ENCODE measurements around the gene ISLR2.
"Not testable (repeated sequence)": the region's sequence is repeated elsewhere in the genome, so short reads cannot be mapped to it uniquely, and the experiment has no call there.

Gene ISLR2, protein sequence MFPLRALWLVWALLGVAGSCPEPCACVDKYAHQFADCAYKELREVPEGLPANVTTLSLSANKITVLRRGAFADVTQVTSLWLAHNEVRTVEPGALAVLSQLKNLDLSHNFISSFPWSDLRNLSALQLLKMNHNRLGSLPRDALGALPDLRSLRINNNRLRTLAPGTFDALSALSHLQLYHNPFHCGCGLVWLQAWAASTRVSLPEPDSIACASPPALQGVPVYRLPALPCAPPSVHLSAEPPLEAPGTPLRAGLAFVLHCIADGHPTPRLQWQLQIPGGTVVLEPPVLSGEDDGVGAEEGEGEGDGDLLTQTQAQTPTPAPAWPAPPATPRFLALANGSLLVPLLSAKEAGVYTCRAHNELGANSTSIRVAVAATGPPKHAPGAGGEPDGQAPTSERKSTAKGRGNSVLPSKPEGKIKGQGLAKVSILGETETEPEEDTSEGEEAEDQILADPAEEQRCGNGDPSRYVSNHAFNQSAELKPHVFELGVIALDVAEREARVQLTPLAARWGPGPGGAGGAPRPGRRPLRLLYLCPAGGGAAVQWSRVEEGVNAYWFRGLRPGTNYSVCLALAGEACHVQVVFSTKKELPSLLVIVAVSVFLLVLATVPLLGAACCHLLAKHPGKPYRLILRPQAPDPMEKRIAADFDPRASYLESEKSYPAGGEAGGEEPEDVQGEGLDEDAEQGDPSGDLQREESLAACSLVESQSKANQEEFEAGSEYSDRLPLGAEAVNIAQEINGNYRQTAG

GRCh38 chr15:74130155-74130848 is at the start of gene ISLR2:
TSS of gene ISLR2 (plus strand) at chr15:74130586. CDS start at chr15:74132755, 2,169 bp downstream.
- H3K4me3 Mint-ChIP-seq: peak within 1 kb of the TSS; percentile 25
- peak within 1 kb of the TSS; percentile 72 for H3K27ac Mint-ChIP-seq

GRCh38 chr15:74082450-74082849 is 47.9 kb upstream of the ISLR2 start, which contains the start of gene GOLGA6A:
TSS of gene GOLGA6A (minus strand) at chr15:74082550. CDS start at chr15:74082509, 41 bp downstream.
- not testable (repeated sequence) for H3K9me3 Mint-ChIP-seq; H3K27me3 Mint-ChIP-seq; H3K27ac Mint-ChIP-seq; H3K4me3 Mint-ChIP-seq; H3K4me1 Mint-ChIP-seq (ENCODE audit: low read depth); DNase-seq; H3K36me3 Mint-ChIP-seq (ENCODE audit: low read depth)

More at GRCh38 chr15:74130155-74130848, at the start of gene ISLR2:
- Mint-ChIP-seq H3K4me1 (ENCODE audit: low read depth) (peaks cover 41% of the 10 kb centered on the region), H3K27me3 (peaks cover 92% of the 10 kb centered on the region), H3K9me3 (no peaks in the 10 kb centered on the region), H3K36me3 (ENCODE audit: low read depth) (no peaks in the 10 kb centered on the region)
- DNase-seq: no peak

GRCh38 chr15:74094567-74094966 is 35.8 kb upstream of the ISLR2 start:
- H3K9me3 Mint-ChIP-seq; H3K27me3 Mint-ChIP-seq; H3K27ac Mint-ChIP-seq; H3K4me1 Mint-ChIP-seq (ENCODE audit: low read depth); H3K4me3 Mint-ChIP-seq; H3K36me3 Mint-ChIP-seq (ENCODE audit: low read depth); DNase-seq: not testable (repeated sequence)

GRCh38 chr15:74095610-74096009 is 34.8 kb upstream of the ISLR2 start:
- not testable (repeated sequence) for H3K27ac Mint-ChIP-seq; H3K4me3 Mint-ChIP-seq; H3K9me3 Mint-ChIP-seq; H3K36me3 Mint-ChIP-seq (ENCODE audit: low read depth); H3K27me3 Mint-ChIP-seq; DNase-seq; H3K4me1 Mint-ChIP-seq (ENCODE audit: low read depth)

- H3K36me3 Mint-ChIP-seq (ENCODE audit: low read depth); H3K4me3 Mint-ChIP-seq; DNase-seq; H3K27me3 Mint-ChIP-seq; H3K27ac Mint-ChIP-seq; H3K9me3 Mint-ChIP-seq; H3K4me1 Mint-ChIP-seq (ENCODE audit: low read depth): not testable (repeated sequence)
Observed at GRCh38 chr15:74096753-74097474, 33.5 kb upstream of the ISLR2 start.

DNA sequence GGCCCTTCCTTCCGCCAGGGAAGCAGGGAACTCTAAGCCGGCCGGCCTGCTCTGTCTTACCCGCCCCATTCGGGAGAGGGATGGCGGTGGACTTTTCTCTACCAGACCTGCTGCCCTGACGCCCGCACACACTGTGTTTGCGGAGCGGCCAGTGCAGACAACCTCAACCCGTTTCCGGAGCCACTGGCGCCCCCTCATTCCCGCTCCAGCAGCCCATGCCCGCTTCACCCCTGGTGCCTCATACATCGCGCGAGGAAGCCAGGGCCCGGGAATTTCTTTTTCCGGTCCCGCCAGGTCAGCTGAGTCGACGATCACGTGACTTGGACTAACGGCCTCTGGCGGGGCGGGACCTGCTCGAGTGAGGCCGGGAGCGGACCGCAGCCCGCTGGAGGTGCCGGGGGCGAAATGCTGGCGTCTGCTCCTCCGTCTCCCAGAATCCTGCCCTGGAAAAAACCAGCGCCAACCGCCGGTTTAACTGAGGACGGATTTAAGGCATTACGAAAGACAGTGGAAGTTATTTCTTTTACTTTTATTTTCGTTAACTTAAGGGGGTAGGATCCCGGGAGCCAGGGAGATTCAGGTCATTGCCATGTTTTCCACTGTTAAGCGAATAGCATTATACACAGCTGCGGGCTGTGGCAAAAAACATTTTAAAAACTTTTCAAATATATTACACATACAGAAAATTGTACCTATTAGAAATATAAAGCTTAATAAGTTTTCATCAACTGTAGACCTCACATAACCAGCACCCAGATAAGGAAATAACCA is 30.2 kb upstream of the ISLR2 start:
- not testable (repeated sequence) for H3K9me3 Mint-ChIP-seq

DNA sequence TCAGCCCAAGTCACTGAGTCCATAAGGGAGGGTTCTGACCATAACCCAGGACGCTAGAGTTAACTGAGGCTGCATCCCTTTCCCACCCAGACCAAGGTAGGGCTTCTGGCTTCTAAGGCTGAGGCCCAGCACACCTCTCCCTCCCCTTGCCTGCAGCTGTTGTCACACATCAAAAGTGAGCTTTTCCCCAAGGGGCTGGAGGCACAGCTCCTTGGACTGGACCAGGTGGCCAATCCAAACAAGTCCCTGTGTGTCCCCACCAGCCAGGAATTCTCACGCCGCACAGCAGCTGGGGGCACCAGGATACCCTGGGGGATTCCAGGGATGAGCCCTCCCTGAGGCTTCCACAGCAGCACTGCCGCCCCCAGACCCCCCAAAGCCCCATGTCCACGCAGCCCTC is 22.3 kb upstream of the ISLR2 start:
- Mint-ChIP-seq H3K4me3 (no peak overlapping the region), H3K4me1 (ENCODE audit: low read depth) (no peaks in the 10 kb centered on the region), H3K36me3 (ENCODE audit: low read depth) (no peaks in the 10 kb centered on the region), H3K27ac (no peak overlapping the region), H3K9me3 (no peaks in the 10 kb centered on the region), H3K27me3 (peaks cover 4% of the 10 kb centered on the region)
- DNase-seq: no peak

More for the DNA sequence above, 30.2 kb upstream of the ISLR2 start:
- Mint-ChIP-seq H3K4me3 (peak overlapping the region; percentile 82), H3K27ac (peak overlapping the region; percentile 94)
- H3K4me1 Mint-ChIP-seq (ENCODE audit: low read depth); H3K36me3 Mint-ChIP-seq (ENCODE audit: low read depth); H3K27me3 Mint-ChIP-seq: not testable (repeated sequence)
- DNase-seq: peak; percentile 92

DNA sequence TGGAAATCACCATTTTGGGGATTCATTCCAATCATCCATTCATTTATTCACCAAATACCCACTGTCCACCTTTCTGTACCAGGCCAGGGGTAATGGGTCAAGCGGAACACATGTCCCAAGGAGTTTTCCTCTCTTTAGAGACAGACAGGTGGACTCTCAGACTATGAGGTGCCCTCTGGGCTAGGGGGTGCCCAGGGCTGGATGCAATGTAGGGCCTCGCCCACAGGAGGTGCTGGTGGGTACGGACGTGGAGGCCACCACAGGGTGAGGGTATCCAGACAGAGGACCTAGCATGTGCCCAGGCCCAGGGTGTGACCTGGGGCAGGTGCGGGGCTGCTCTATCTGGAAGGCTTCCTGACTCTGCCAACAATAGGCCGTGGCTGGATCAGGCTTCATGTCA is 21.8 kb upstream of the ISLR2 start:
- not testable (repeated sequence) for DNase-seq; H3K9me3 Mint-ChIP-seq; H3K27me3 Mint-ChIP-seq; H3K36me3 Mint-ChIP-seq (ENCODE audit: low read depth); H3K4me3 Mint-ChIP-seq; H3K4me1 Mint-ChIP-seq (ENCODE audit: low read depth); H3K27ac Mint-ChIP-seq

DNA sequence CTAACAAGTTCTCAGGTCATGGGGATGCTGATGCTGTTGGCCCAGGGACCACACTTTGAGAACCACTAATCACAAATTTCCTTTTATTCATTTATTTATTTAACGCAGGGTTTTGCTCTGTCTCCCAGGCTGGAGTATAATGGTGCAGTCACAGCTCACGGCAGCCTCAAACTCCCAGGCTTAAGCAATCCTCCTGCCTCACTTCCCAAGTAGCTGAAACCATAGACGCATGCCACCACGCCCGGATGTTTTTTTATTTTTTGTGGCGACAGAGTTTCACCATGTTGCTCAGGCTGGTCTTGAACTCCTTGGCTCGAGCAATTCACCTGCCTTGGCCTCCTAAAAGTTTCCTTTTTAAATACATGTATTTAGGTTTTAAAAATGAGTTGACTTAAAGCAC is 20.7 kb upstream of the ISLR2 start:
- no peak for DNase-seq
- Mint-ChIP-seq H3K4me1 (ENCODE audit: low read depth) (no peaks in the 10 kb centered on the region), H3K27ac (no peak overlapping the region), H3K27me3 (peaks cover 4% of the 10 kb centered on the region), H3K4me3 (no peak overlapping the region), H3K9me3 (no peaks in the 10 kb centered on the region), H3K36me3 (ENCODE audit: low read depth) (no peaks in the 10 kb centered on the region)

DNA sequence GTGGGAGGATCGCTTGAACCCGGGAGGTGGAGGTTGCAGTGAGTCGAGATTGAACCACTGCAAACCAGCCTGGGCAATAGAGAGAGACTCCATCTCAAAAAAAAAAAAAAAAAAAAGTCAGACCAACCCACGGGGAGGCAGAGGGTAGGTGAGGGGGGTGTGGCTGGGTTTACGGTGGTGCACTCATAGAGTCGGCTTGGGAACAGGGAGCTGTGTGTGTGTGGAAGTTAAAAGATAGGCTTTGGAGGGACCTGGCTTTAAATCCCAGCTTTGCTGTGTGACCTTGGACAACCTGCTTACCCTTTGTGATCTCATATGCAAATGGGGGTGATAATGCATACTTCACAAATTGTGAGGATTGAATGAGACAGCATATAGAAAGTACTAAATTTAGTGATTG is 10.0 kb upstream of the ISLR2 start:
- H3K9me3 Mint-ChIP-seq: peaks cover 3% of the 10 kb centered on the region
- no peaks in the 10 kb centered on the region for H3K36me3 Mint-ChIP-seq (ENCODE audit: low read depth)
- H3K4me1 Mint-ChIP-seq (ENCODE audit: low read depth): no peaks in the 10 kb centered on the region
- no peak overlapping the region for H3K4me3 Mint-ChIP-seq
- no peak for DNase-seq
- H3K27ac Mint-ChIP-seq: no peak overlapping the region
- peaks cover 49% of the 10 kb centered on the region for H3K27me3 Mint-ChIP-seq

DNA sequence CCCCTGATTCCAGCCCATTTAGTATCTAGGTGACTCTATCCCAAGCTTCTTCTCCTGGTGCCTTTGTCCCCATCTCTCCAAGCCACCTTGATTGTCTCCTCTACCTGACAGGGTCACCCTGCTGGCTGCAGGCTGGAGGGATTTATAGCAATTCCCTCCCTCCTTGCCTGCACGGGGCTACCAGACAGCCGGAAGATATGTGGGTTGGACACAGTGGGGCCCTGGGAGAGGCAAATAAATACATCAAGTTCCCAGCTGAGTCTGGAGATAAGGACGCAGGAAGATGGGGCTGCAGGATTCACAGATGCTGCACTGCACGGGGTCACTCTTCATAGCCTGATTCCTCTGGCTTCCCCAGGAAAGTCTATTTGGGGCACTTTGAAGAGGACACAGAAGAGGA is 9.3 kb upstream of the ISLR2 start:
- no peak for DNase-seq
- H3K4me1 Mint-ChIP-seq (ENCODE audit: low read depth): no peaks in the 10 kb centered on the region
- H3K27me3 Mint-ChIP-seq: peaks cover 55% of the 10 kb centered on the region
- H3K27ac Mint-ChIP-seq: no peak overlapping the region
- H3K36me3 Mint-ChIP-seq (ENCODE audit: low read depth): no peaks in the 10 kb centered on the region
- H3K4me3 Mint-ChIP-seq: no peak overlapping the region
- peaks cover 3% of the 10 kb centered on the region for H3K9me3 Mint-ChIP-seq

GRCh38 chr15:74121858-74122257 is 8.5 kb upstream of the ISLR2 start:
- Mint-ChIP-seq H3K4me1 (ENCODE audit: low read depth) (no peaks in the 10 kb centered on the region), H3K27ac (no peak overlapping the region), H3K4me3 (no peak overlapping the region), H3K27me3 (peaks cover 61% of the 10 kb centered on the region), H3K9me3 (peaks cover 3% of the 10 kb centered on the region), H3K36me3 (ENCODE audit: low read depth) (no peaks in the 10 kb centered on the region)
- no peak for DNase-seq

GRCh38 chr15:74122403-74123130 is 7.8 kb upstream of the ISLR2 start:
- DNase-seq: no peak
- Mint-ChIP-seq H3K4me1 (ENCODE audit: low read depth) (no peaks in the 10 kb centered on the region), H3K36me3 (ENCODE audit: low read depth) (no peaks in the 10 kb centered on the region), H3K4me3 (no peak overlapping the region), H3K9me3 (peaks cover 3% of the 10 kb centered on the region), H3K27me3 (peaks cover 67% of the 10 kb centered on the region), H3K27ac (no peak overlapping the region)
